HG02970 (cell line): Measurements from ENCODE around the gene DPH3.
"Not testable (repeated sequence)": the region's sequence is repeated elsewhere in the genome, so short reads cannot be mapped to it uniquely, and the experiment has no call there.

Source experiments
- ATAC-seq: cut with Tn5 transposase; IDR thresholded peaks from one replicate; pipeline ENCODE4 v1.9.1; 2021; ENCODE audit warnings: mild to moderate bottlenecking, moderate library complexity, moderate number of reproducible peaks; ENCODE audit not compliant: unreplicated experiment, low FRiP score

Gene DPH3

GRCh38 chr3:16264708-16265454 lies at the start of gene DPH3, which contains the start of gene OXNAD1:
Gene DPH3 (minus strand): TSS chr3:16264943. CDS start chr3:16264876, 67 bp downstream.
Gene OXNAD1 (plus strand): TSS chr3:16265212. CDS start chr3:16270953, 5,741 bp downstream.
- peak; percentile 99 for ATAC-seq

GRCh38 chr3:16313886-16314645 lies 49.3 kb upstream of the DPH3 start:
- ATAC-seq: no peak

- ATAC-seq: no peak
Measured at GRCh38 chr3:16311960-16312451, 47.3 kb upstream of the DPH3 start.

- not testable (repeated sequence) for ATAC-seq
Measured at GRCh38 chr3:16310486-16310885, 45.7 kb upstream of the DPH3 start.

- ATAC-seq: peak; percentile 64
Measured at GRCh38 chr3:16309558-16309957, 44.8 kb upstream of the DPH3 start.

GRCh38 chr3:16308727-16309126 lies 44.0 kb upstream of the DPH3 start:
- no peak for ATAC-seq

GRCh38 chr3:16307832-16308531 lies 43.2 kb upstream of the DPH3 start:
- ATAC-seq: no peak

GRCh38 chr3:16305111-16305541 lies 40.4 kb upstream of the DPH3 start:
- ATAC-seq: no peak

GRCh38 chr3:16304061-16305010 lies 39.6 kb upstream of the DPH3 start:
- ATAC-seq: no peak

- ATAC-seq: no peak
Measured at GRCh38 chr3:16303037-16303575, 38.4 kb upstream of the DPH3 start.

- ATAC-seq: no peak
Measured at GRCh38 chr3:16302082-16302631, 37.4 kb upstream of the DPH3 start.

GRCh38 chr3:16301507-16301906 lies 36.8 kb upstream of the DPH3 start:
- ATAC-seq: no peak

- no peak for ATAC-seq
Measured at GRCh38 chr3:16300881-16301359, 36.2 kb upstream of the DPH3 start.

- ATAC-seq: no peak
Measured at GRCh38 chr3:16300307-16300706, 35.6 kb upstream of the DPH3 start.

GRCh38 chr3:16299746-16300145 lies 35.0 kb upstream of the DPH3 start:
- no peak for ATAC-seq

GRCh38 chr3:16298891-16299290 lies 34.1 kb upstream of the DPH3 start:
- no peak for ATAC-seq

- no peak for ATAC-seq
Measured at GRCh38 chr3:16297997-16298885, 33.5 kb upstream of the DPH3 start.

- ATAC-seq: no peak
Measured at GRCh38 chr3:16295298-16295890, 30.7 kb upstream of the DPH3 start.
